PFSK-1 (cell line): ENCODE results near the gene TTC39C.

Source experiments
- FOXP2 ChIP-seq: optimal IDR thresholded peaks from 2 replicates; pipeline ENCODE3; 2011; ENCODE audit warnings: borderline replicate concordance, control low read depth, inconsistent platforms; ENCODE audit not compliant: insufficient read depth; ENCODE audit errors: extremely low read length, extremely low read depth
- POLR2AphosphoS5 ChIP-seq: IDR thresholded peaks from 2 replicates; pipeline ENCODE4 v1.6.1; 2012; ENCODE audit warnings: low read depth, mild to moderate bottlenecking, control low read depth, low read length, moderate library complexity
- SIN3A ChIP-seq: IDR thresholded peaks from 2 replicates; pipeline ENCODE4 v1.6.1; 2012; ENCODE audit warnings: mild to moderate bottlenecking, low read length, moderate library complexity, borderline replicate concordance; ENCODE audit not compliant: insufficient read depth
- TAF1 ChIP-seq: IDR thresholded peaks from 2 replicates; pipeline ENCODE4 v1.6.1; 2012; ENCODE audit warnings: low read length, control low read depth, borderline replicate concordance; ENCODE audit not compliant: insufficient read depth
- TF ChIP-seq, protein P1 (sequence below), 2 experiments: IDR thresholded peaks; 2 replicates each; pipeline versions ENCODE4 v1.6.1 to v1.8.0; 2011 to 2012; ENCODE audit warnings: low read depth in 2 of 2, low read length in 2 of 2, control low read depth in 1 of 2, inconsistent platforms in 1 of 2, mild to moderate bottlenecking in 1 of 2, moderate library complexity in 1 of 2; ENCODE audit not compliant: insufficient read depth in 1 of 2

Gene TTC39C

DNA sequence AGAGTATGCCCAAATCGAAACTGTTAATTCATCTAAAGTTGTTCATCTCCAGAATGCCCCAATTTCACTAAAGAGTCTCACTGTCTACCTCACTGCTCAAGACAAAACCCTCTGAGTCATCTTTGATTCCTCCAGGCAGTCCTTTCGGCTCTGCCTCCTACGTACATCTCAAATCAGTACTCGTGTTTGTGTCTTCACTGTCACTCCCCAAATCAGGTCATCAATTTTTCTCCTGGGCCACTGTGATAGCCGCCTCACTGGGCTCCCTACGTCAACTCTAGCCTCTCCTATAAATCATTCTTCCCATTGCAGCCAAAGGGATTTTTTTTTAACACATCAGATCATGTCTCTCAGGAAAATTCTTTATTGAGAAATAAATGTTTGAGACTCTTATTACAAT, 42.1 kb upstream of the TTC39C start:
- TF ChIP-seq TAF1 (no peak), FOXP2 (no peak), SIN3A (no peak), POLR2AphosphoS5 (no peak)
- TF ChIP-seq, protein P1, sequence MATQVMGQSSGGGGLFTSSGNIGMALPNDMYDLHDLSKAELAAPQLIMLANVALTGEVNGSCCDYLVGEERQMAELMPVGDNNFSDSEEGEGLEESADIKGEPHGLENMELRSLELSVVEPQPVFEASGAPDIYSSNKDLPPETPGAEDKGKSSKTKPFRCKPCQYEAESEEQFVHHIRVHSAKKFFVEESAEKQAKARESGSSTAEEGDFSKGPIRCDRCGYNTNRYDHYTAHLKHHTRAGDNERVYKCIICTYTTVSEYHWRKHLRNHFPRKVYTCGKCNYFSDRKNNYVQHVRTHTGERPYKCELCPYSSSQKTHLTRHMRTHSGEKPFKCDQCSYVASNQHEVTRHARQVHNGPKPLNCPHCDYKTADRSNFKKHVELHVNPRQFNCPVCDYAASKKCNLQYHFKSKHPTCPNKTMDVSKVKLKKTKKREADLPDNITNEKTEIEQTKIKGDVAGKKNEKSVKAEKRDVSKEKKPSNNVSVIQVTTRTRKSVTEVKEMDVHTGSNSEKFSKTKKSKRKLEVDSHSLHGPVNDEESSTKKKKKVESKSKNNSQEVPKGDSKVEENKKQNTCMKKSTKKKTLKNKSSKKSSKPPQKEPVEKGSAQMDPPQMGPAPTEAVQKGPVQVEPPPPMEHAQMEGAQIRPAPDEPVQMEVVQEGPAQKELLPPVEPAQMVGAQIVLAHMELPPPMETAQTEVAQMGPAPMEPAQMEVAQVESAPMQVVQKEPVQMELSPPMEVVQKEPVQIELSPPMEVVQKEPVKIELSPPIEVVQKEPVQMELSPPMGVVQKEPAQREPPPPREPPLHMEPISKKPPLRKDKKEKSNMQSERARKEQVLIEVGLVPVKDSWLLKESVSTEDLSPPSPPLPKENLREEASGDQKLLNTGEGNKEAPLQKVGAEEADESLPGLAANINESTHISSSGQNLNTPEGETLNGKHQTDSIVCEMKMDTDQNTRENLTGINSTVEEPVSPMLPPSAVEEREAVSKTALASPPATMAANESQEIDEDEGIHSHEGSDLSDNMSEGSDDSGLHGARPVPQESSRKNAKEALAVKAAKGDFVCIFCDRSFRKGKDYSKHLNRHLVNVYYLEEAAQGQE (IDR thresholded peaks at IDR 0.05; ENCODE audit: insufficient read depth in 1 of 2, low read depth in 2 of 2, low read length in 2 of 2), result no peak

DNA sequence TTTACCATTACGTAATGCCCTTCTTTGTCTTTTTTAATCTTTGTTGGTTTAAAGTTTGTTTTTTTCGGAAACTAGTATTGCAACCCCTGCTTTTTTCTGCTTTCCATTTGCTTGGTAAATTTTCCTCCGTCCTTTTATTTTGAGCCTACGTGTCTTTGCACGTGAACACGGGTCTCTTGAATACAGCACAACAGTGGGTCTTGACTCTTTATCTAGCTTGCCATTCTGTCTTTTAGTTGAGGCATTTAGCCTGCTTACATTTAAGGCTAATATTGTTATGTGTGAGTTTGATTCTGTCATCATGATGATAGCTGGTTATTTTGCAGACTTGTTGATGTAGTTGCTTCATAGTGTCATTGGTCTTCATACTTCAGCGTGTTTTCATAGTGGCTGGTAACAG, 37.5 kb upstream of the TTC39C start:
- TF ChIP-seq, protein P1 (IDR thresholded peaks at IDR 0.05; ENCODE audit: insufficient read depth in 1 of 2, low read depth in 2 of 2, low read length in 2 of 2), result no peak
- no peak for TF ChIP-seq FOXP2
- TF ChIP-seq TAF1, result no peak
- no peak for TF ChIP-seq SIN3A
- TF ChIP-seq POLR2AphosphoS5, result no peak

DNA sequence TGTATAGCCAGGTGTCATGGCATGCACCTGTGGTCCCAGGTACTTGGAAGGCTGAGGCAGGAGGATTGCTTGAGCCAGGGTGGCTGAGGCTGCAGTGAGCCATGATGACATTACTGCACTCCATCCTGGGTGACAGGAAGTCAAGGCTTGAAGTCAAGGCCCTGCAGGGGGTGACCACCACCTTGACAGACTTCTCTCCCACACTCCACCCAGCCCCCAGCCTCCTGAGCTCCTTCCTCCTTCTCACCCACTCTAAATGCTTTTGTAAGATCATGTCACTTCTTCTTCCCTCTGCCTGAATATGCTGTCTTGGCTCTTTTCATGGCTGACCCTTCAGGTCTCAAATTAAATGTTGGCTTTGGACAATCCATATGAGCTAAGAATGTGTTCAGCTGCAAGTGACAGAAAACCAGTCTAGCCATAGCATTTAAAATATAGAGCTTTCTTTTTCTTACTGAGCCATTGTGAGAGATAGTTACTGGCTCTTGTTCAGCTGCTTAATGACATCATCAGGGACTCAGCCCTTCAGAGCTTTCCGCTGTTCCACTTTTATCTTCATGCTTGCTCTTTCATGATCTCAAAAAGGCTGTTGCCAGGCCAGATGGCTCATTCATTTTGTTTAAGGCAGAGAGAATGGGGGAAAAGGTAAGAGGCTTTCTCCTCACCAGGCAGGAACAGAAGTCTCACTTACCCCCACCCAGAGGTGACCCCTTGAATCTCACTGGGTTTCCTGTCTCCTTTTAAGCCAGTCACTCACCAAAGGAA, 36.7 kb upstream of the TTC39C start:
- TF ChIP-seq, protein P1 (IDR thresholded peaks at IDR 0.05; ENCODE audit: insufficient read depth in 1 of 2, low read depth in 2 of 2, low read length in 2 of 2), result no peak
- TF ChIP-seq SIN3A (no peak), POLR2AphosphoS5 (no peak), FOXP2 (no peak), TAF1 (no peak)

DNA sequence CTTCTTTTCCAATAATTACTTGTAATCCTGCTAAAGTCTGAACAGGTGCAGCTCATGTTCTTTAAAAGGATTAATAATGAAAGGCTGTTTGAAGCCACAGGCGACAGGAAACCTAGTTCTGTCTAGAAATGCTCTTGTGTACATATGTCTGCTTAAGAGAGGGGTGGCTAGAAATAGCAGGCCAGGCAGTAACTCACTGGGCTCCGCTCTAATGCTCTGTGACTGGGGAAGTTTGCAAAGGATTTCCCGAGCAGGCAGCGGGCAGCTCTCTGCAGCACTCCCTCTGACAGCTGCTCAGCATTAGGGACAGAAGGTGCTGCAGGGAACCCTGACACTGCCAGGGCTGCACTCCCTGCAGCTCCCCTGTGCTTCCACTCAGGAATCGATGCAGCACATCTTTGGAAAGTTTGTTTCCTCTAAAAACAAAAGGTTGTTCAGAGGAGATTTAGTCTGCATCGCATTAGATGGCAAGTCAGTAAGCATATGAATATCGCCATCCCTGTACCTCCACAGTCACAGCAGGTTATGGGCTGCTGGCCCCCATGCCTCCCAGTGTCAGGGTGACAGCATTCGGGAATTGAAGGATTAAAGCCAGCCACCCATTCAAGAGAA, 33.1 kb upstream of the TTC39C start:
- TF ChIP-seq TAF1 (no peak), FOXP2 (no peak), POLR2AphosphoS5 (no peak), SIN3A (no peak)
- TF ChIP-seq, protein P1 (IDR thresholded peaks at IDR 0.05; ENCODE audit: insufficient read depth in 1 of 2, low read depth in 2 of 2, low read length in 2 of 2), result no peak
